HFFc6 (cell line): ENCODE measurements around the gene PIGV. TPM values are rescaled to one million over a fixed set of nuclear protein-coding genes. Genes with fewer than 3 reads are reported as not detected.

Source experiments
- DNase-seq: peaks from one replicate; pipeline ENCODE4 v3.0.0-alpha.2; 2018
- H3K27ac Mint-ChIP-seq: 2 replicates; pipeline ENCODE4 v1.8.0; 2020; ENCODE audit warnings: mild to moderate bottlenecking, mixed read lengths
- H3K27me3 Mint-ChIP-seq: 2 replicates; pipeline ENCODE4 v1.8.0; 2021; ENCODE audit warnings: mild to moderate bottlenecking, moderate library complexity, mixed read lengths; ENCODE audit not compliant: insufficient read depth
- H3K36me3 Mint-ChIP-seq: 2 replicates; pipeline ENCODE4 v1.8.0; 2021; ENCODE audit warnings: low read depth, mixed read lengths
- H3K4me1 Mint-ChIP-seq: 2 replicates; pipeline ENCODE4 v1.8.0; 2020; ENCODE audit warnings: low read depth, mixed read lengths
- H3K4me3 Mint-ChIP-seq: 2 replicates; pipeline ENCODE4 v1.8.0; 2020; ENCODE audit warnings: mild to moderate bottlenecking, moderate library complexity, mixed read lengths
- H3K9me3 Mint-ChIP-seq: 2 replicates; pipeline ENCODE4 v1.8.0; 2020; ENCODE audit warnings: mild to moderate bottlenecking, mixed read lengths
- CTCF ChIP-seq: fragments of 200-600 bp; sonication (generic); IDR thresholded peaks from 2 replicates; pipeline ENCODE4 v1.5.0; 2021; ENCODE audit warnings: antibody characterized with exemption, mild to moderate bottlenecking
- long read RNA-seq: library from polyadenylated mRNA; unstranded; transcript quantifications from one replicate; pipeline ENCODE4 v2.0.0, GENCODE V29; 2019
- total RNA-seq, 6 experiments: library from RNA; stranded (reverse); fragmentation: NEBNext Ultra II Directional; extraction: Animal tissue kit (Norgen Biotek cat#: 25700); gene quantifications; 2 replicates in 1 of 6; 3 replicates in 5 of 6; pipeline ENCODE4 v1.2.3, GENCODE V29; 2021

Gene PIGV
- total RNA-seq, result 10 to 100 TPM; 11.5 to 16.4 (median 13.6) TPM
- long read RNA-seq, transcript PIGV-201 (4 exons, 2,367 nt), result major isoform, 9 of 42 reads
- long read RNA-seq, partial matches to known transcripts, result 9 of 42 reads
- long read RNA-seq, other reads (novel, unspliced or antisense), result 23 of 42 reads

GRCh38 chr1:26787706-26788514 is at the start of gene PIGV:
Gene PIGV (plus strand): TSS chr1:26787950. CDS start chr1:26790816, 2,866 bp downstream.
- peak; percentile 70 for DNase-seq
- H3K9me3 Mint-ChIP-seq, result no peaks in the 10 kb centered on the region
- peak within 1 kb of the TSS; percentile 100 for H3K27ac Mint-ChIP-seq
- TF ChIP-seq CTCF, result peak; percentile 13; the same call in 1 of the 2 replicates
- peaks cover 11% of the 10 kb centered on the region for H3K27me3 Mint-ChIP-seq
- peaks cover 72% of the 10 kb centered on the region for H3K4me1 Mint-ChIP-seq
- peak within 1 kb of the TSS; percentile 95 for H3K4me3 Mint-ChIP-seq
- peaks cover 15% of the 10 kb centered on the region for H3K36me3 Mint-ChIP-seq

GRCh38 chr1:26739329-26739914 is 48.3 kb upstream of the PIGV start:
- peak overlapping the region; percentile 31 for H3K27ac Mint-ChIP-seq

GRCh38 chr1:26740023-26740634 is 47.6 kb upstream of the PIGV start:
- Mint-ChIP-seq H3K9me3 (no peaks in the 10 kb centered on the region), H3K36me3 (peaks cover 51% of the 10 kb centered on the region), H3K4me3 (no peak overlapping the region), H3K27ac (peak overlapping the region; percentile 15), H3K27me3 (peaks cover 1% of the 10 kb centered on the region; the same call in 1 of the 2 replicates), H3K4me1 (peaks cover 49% of the 10 kb centered on the region)
- TF ChIP-seq CTCF, result no peak
- DNase-seq, result no peak

More at GRCh38 chr1:26739329-26739914, 48.3 kb upstream of the PIGV start:
- Mint-ChIP-seq H3K4me3 (no peak overlapping the region), H3K9me3 (no peaks in the 10 kb centered on the region), H3K36me3 (peaks cover 50% of the 10 kb centered on the region), H3K4me1 (peaks cover 47% of the 10 kb centered on the region), H3K27me3 (peaks cover 1% of the 10 kb centered on the region; the same call in 1 of the 2 replicates)
- no peak for DNase-seq
- TF ChIP-seq CTCF, result no peak

- H3K36me3 Mint-ChIP-seq, result peaks cover 49% of the 10 kb centered on the region
- no peak for TF ChIP-seq CTCF
- H3K27me3 Mint-ChIP-seq, result peaks cover 1% of the 10 kb centered on the region; the same call in 1 of the 2 replicates
- no peak overlapping the region for H3K4me3 Mint-ChIP-seq
- peaks cover 49% of the 10 kb centered on the region for H3K4me1 Mint-ChIP-seq
- H3K9me3 Mint-ChIP-seq, result no peaks in the 10 kb centered on the region
- H3K27ac Mint-ChIP-seq, result peak overlapping the region; percentile 51; the same call in 1 of the 2 replicates
- no peak for DNase-seq
Observed at GRCh38 chr1:26740952-26741351, 46.8 kb upstream of the PIGV start.

GRCh38 chr1:26743426-26744059 is 44.2 kb upstream of the PIGV start:
- Mint-ChIP-seq H3K27ac (peak overlapping the region; percentile 85), H3K9me3 (no peaks in the 10 kb centered on the region), H3K36me3 (peaks cover 66% of the 10 kb centered on the region), H3K4me3 (peak overlapping the region; percentile 63), H3K27me3 (peaks cover 1% of the 10 kb centered on the region; the same call in 1 of the 2 replicates), H3K4me1 (peaks cover 69% of the 10 kb centered on the region)
- TF ChIP-seq CTCF, result no peak
- DNase-seq, result no peak
